ENCODE results near the gene AGTPBP1. TPM values are rescaled to one million over a fixed set of nuclear protein-coding genes. Genes with fewer than 3 reads are reported as not detected.

The AGTPBP1 gene
- total and polyA plus RNA-seq, 2 of the 8 experiments (the other 6 are each of a cell fraction or from before 2014, with no cell fraction given): 13.4 to 65.2 TPM

DNA sequence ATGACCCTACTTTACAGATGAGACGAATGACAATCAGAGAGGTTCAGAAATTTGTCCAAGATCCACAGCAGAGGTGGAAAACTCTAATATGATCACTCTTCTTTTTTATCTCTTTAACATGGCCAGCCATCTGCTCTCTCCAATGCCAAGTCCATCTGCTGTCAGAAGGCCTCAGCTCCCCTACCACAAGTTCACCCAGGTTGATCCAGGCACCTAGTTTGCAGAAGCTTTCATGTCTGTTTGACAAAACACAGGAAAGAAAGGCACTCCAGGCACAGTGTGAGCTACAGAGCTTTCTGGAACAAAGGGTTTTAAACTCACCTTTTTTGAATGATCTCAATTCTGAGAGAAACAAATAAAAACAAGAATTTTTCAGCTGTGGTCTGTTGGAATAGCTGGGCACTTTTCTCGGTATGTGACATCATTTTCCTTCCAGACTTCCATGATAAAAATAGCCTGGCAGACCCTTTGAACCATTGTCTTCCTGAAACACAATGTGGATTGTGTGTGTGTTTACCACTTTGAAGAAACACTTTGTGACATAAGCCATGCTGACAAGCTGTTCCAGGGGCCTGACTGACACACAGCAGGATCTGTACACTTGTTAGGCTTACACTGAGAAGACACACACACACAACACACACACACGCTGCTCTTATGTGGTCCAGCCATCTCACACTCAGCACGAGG lies 214.3 kb downstream of the AGTPBP1 start:
- Histone ChIP-seq H3K4me3 (ENCODE audit: extremely low read depth in 1 of 4, insufficient read depth in 2 of 4, low read depth in 3 of 4, low read length in 4 of 4) (no peak overlapping the region), H2BK15ac (ENCODE audit: low read length) (no peak overlapping the region), H4K91ac (replicated peaks; ENCODE audit: insufficient read length, low read length) (no peak overlapping the region), H3K23ac (ENCODE audit: insufficient read length) (no peak overlapping the region), H3K27ac (ENCODE audit: low read depth, low read length) (no peak overlapping the region), H3K23me2 (ENCODE audit: low read depth, low read length) (peaks cover 2% of the 10 kb centered on the region; the same call in 1 of the 2 replicates), H4K20me1 (replicated peaks in 1 of 2; ENCODE audit: control insufficient read depth in 1 of 2, insufficient read depth in 2 of 2, low read length in 2 of 2) (no peaks in the 10 kb centered on the region), H3K4ac (replicated peaks; ENCODE audit: insufficient read length, low read depth, low read length) (no peak overlapping the region), H3K14ac (ENCODE audit: insufficient read length) (no peak overlapping the region), H2BK5ac (ENCODE audit: low read depth, low read length) (no peak overlapping the region), H2AK5ac (ENCODE audit: low read depth, low read length) (no peak overlapping the region), H3K36me3 (ENCODE audit: control insufficient read depth in 2 of 4, insufficient read depth in 4 of 4, low read length in 3 of 4) (no peaks in the 10 kb centered on the region), H3K79me2 (ENCODE audit: control insufficient read depth in 1 of 2, insufficient read depth in 2 of 2, low read length in 2 of 2) (no peaks in the 10 kb centered on the region), H3K27me3 (replicated peaks in 1 of 4; ENCODE audit: control insufficient read depth in 3 of 4, extremely low read depth in 1 of 4, insufficient read depth in 3 of 4, low read length in 3 of 4) (peaks cover 2 to 18% (median 14%) of the 10 kb centered on the region in 4 experiments), H3K9me3 (ENCODE audit: insufficient read depth in 2 of 2, low read depth in 1 of 2, low read length in 1 of 2) (no peaks in the 10 kb centered on the region), H2BK12ac (ENCODE audit: low read depth, low read length) (no peak overlapping the region), H3K4me1 (replicated peaks in 1 of 4; ENCODE audit: control insufficient read depth in 3 of 4, insufficient read depth in 4 of 4, low read length in 3 of 4) (peaks cover 0 to 4% (median 3%) of the 10 kb centered on the region in 4 experiments; a peak in 3 of 7 replicates), H3K4me2 (ENCODE audit: insufficient read depth in 1 of 2, low read depth in 2 of 2, low read length in 2 of 2) (no peak overlapping the region), H2BK120ac (replicated peaks; ENCODE audit: low read depth, low read length) (no peak overlapping the region), H3K56ac (replicated peaks; ENCODE audit: insufficient read length, low read depth, low read length) (no peak overlapping the region), H4K5ac (ENCODE audit: insufficient read length, low read depth, low read length) (no peak overlapping the region), H3K79me1 (ENCODE audit: low read depth, low read length) (no peaks in the 10 kb centered on the region), H3K9ac (replicated peaks in 1 of 4; ENCODE audit: extremely low read depth in 1 of 4, low read depth in 3 of 4, low read length in 3 of 4) (no peak overlapping the region), H2AFZ (ENCODE audit: low read length) (no peak overlapping the region), H3K18ac (ENCODE audit: extremely low read depth, low read length) (no peak overlapping the region), H4K8ac (ENCODE audit: extremely low read depth, insufficient read depth, low read length) (no peak overlapping the region), H2BK20ac (ENCODE audit: low read length) (no peak overlapping the region)
- WGBS, 2 experiments (ENCODE audit: extremely low coverage in 1 of 2, insufficient coverage in 1 of 2, insufficient read length in 1 of 2, insufficient replicate concordance in 2 of 2, low coverage in 1 of 2, low lambda C conversion rate in 2 of 2, missing lambda C conversion rate in 1 of 2): 85% methylated on average over 4 of the region's 4 CpGs; no CpG with 5 or more reads in 1 of the 2 experiments
- DNase-seq (ENCODE audit: low read depth in 1 of 2, low spot score in 2 of 2): no peak
- POLR2A ChIA-PET (ENCODE audit: partially characterized antibody): no interaction called here
- FAIRE-seq: no peak
- CTCF ChIA-PET (ENCODE audit: partially characterized antibody): interaction anchor here (0.6 kb wide), 1 partner anchor 86 kb away, joined by 3 read pairs; no protein-coding TSS in a partner anchor
- no peak for TF ChIP-seq TBP (IDR thresholded peaks at IDR 0.05; ENCODE audit: low read depth, low read length)
- no peak for TF ChIP-seq SP2 (IDR thresholded peaks at IDR 0.05; ENCODE audit: low read length)
- TF ChIP-seq EGR1 (IDR thresholded peaks at IDR 0.05; ENCODE audit: borderline replicate concordance, low read depth, low read length): no peak
- TF ChIP-seq TAF7 (optimal IDR thresholded peaks at IDR 0.05; ENCODE audit: borderline replicate concordance, low read depth, low read length): no peak
- no peak for TF ChIP-seq JUN (IDR thresholded peaks at IDR 0.05; ENCODE audit: low read depth, low read length)
- TF ChIP-seq, protein P1, sequence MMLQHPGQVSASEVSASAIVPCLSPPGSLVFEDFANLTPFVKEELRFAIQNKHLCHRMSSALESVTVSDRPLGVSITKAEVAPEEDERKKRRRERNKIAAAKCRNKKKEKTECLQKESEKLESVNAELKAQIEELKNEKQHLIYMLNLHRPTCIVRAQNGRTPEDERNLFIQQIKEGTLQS (IDR thresholded peaks at IDR 0.05; ENCODE audit: insufficient read depth, low read depth, low read length): no peak
- TF ChIP-seq HDAC2 (IDR thresholded peaks at IDR 0.05; ENCODE audit: borderline replicate concordance in 1 of 2, low read depth in 2 of 2, low read length in 2 of 2): no peak
- no peak for TF ChIP-seq RNF2 (IDR thresholded peaks at IDR 0.05; ENCODE audit: borderline replicate concordance, low read depth, low read length, missing control alignments, poor library complexity, severe bottlenecking)
- no peak for TF ChIP-seq EZH2 (IDR thresholded peaks at IDR 0.05; ENCODE audit: low read depth, low read length, severe bottlenecking)
- TF ChIP-seq ASH2L (IDR thresholded peaks at IDR 0.05; ENCODE audit: low read length): no peak
- no peak for TF ChIP-seq JUND (IDR thresholded peaks at IDR 0.05; ENCODE audit: low read length)

Measured in H1 (cell line).